Measurements from ENCODE around the gene TSR3.
"Not testable (repeated sequence)": the region's sequence is repeated elsewhere in the genome, so short reads cannot be mapped to it uniquely, and the experiment has no call there.

Gene TSR3

DNA sequence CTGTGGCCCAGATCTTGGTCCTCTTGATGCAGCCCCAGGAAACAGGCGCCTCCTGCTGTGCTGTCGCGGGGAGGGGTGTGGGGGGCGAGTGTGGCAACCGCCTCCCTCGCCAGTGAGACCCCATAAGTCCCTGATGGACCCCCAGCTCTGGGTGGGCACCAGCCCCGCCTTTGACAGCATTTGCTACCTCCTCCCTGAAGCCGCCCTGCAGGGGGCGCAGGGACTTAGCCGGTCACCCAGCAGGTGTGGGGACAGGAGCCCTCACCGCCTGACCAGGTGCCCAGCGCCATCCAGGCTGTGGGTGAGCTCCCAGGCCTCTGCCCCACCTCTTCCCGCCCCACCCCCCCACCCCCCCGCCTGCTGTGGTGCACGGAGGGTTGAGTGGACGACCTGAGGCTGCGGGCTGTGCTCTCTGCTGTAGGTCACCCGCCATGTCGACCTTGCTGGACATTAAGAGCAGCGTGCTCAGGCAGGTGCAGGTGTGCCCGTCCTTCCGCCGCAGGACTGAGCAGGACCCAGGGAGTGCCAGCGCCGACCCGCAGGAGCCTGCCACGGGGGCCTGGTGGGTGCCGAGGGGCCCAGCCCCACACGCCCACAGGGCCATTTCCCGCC, 13.5 kb downstream of the TSR3 start:
- DNase-seq = no peak

DNA sequence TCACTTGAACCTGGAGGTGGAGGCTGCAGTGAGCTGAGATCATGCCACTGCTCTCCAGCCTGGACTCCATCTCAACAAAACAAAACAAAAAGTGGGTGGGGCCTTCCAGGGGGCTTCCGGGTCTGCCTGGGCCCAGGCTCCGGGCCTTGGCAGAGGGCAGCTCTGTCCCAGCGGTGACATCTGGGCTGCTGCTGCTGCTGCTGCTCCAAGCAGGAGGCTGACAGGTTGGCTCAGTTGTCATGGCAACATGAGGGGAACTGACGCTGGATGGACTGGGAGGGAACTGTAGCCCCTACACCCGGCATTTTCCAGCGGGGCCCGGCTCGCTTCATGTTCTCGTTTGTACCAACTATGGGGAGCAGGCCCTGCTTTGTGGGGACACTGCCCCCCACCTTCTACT, 14.2 kb downstream of the TSR3 start:
- no peak for DNase-seq

DNA sequence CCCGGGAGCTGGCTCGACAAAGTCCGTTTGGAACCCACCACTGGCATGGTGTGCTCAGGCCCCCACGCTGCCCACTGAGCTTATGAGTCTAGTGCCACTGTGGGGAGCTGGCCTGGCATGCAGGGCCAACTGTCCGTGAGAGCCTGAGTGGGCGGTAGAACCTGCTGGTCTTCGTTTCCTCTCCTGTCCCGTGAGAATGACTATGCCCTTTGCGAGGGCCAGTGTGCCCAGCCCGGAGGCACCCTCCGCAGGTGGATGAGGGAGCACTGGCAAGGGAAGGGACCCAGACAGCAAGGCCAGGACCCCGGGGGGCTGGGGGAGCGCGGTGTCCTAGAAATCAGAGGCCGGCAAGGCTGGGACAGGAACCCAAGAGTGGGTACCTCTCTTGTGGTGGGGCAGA, 15.1 kb downstream of the TSR3 start:
- DNase-seq = no peak

DNA sequence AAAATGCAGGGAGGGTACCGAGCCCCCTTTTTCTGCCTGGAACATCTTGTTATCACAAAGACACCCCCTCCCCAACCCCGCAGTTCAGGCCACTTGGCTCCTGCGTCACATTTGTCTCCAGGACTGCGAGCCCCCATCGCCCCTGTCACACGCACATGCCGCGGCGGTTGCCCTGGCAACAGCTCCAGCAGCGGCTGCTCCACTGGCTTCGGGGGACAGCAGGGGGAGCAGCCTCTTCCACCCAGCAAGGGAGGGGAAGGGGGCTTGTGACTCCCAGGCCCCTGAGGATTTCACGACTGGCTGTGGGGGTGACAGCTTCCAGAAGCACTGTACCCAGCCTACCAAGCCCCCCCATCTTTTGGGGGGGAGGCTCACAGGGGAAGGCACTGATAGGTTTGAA, 15.7 kb downstream of the TSR3 start:
- no peak for DNase-seq

GRCh38 chr16:1335211-1335971, 16.3 kb downstream of the TSR3 start:
- DNase-seq = no peak

GRCh38 chr16:1334739-1335138, 16.9 kb downstream of the TSR3 start:
- no peak for DNase-seq

- no peak for DNase-seq
Observed at GRCh38 chr16:1333854-1334700, 17.6 kb downstream of the TSR3 start.

DNA sequence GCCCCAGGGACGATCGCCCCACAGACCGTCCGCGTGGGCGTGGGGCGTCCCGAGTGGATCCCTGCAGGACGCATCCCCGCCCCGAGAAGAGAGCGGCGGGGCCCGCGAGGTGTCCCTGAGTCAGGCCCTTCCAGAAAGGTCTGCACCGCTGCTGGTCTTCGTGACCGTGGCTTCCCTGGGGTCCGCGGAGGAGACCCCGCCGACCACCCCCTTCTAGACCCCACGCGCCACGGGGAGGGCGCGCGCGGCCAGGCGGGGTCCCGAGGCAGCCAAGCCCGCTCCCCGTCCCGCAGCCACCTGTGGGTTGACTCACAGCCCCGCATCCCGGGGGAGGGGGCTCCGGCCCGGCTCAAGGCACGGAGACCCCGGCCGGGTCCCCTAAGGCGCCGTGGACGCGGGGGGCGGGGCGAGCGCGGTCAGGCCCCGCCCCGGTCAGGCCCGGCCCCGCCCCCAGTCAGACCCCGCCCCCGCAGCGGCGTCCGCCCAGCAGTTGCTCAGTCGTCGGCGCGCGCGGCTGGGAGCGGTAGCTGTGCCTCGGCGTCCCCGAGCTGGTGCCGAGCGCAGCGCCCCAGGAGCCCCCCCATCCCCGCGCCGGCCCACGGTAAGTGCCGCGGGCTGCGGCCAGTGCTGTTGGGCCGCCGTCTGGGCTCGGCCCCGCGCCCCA, 18.4 kb downstream of the TSR3 start, which contains the start of gene BAIAP3:
TSS of gene BAIAP3 (plus strand) at position 497 of the 664 bp plus-strand sequence. CDS start 4,905 bp downstream, outside the sequence.
- DNase-seq = no peak

GRCh38 chr16:1332618-1333148, 19.0 kb downstream of the TSR3 start:
- DNase-seq = no peak

GRCh38 chr16:1331712-1332617, 19.7 kb downstream of the TSR3 start:
- DNase-seq = peak; percentile 67

GRCh38 chr16:1330931-1331711, 20.6 kb downstream of the TSR3 start:
- no peak for DNase-seq

DNA sequence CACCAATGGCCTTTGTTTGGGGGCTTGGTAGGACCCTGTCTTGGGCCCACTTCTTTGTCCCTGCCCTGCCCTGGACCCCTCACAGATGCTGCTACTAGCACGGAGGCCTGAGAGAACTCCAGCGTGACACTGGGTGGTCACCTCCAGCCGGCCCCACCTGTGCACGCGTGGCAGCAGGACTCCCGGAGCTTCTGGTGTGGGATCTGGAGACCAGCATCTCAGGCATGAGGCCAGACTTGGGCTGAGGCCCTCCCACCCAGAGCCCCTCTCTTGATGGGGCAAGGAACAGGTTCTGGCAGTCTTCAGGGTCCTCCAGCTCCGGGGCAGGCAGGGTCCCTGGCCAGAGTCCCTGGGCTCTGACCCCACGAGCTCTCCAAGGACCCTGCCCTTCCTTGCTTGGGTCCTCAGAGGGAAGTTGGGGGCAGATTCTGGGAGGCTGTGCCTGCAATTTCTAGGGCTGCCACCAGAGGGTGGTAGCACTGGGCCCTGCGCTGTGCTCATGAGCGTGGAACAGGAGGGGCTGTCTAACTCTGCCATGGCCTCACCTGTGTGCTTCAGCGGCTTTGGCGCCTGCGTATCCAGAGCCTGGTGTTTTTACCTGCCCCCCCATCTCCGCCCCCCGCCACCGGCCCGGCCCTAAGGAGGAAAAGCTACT, 21.3 kb downstream of the TSR3 start:
- no peak for DNase-seq

DNA sequence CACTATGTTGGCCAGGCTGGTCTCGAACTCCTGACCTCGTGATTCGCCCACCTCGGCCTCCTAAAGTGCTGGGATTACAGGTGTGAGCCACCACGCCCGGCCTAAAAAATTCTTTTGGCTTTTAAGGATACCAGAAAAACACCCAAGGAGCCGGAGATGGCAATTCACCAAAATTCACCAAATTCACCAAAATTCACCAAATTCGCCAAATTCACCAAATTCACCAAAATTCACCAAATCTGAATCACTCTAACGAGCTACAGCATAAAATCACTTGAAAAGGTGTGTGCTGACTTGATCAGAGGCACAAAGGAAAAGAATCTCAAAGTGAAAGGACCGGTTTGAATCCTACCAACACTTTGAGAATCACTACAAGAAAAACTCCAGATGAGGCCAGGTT, 22.7 kb downstream of the TSR3 start:
- not testable (repeated sequence) for DNase-seq

- not testable (repeated sequence) for DNase-seq
Observed at GRCh38 chr16:1328136-1328535, 23.5 kb downstream of the TSR3 start.

DNA sequence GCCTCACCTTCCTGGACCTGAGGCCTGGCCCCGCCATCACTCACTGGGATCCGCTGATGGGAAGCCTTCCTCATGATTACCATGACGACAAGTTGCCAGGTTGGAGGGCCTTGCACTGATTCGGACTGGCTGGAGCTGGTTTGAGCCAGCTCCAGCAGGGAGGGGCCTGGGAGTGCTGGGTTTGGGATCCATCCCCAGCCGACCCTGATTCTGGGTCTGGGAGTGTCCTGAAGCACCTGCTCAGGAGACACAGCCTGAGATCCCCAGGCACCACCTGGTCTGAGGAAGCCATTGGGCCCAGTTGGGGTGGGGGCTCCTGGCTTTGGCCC, 24.1 kb downstream of the TSR3 start:
- no peak for DNase-seq

- no peak for DNase-seq
Observed at GRCh38 chr16:1326946-1327618, 24.6 kb downstream of the TSR3 start.

DNA sequence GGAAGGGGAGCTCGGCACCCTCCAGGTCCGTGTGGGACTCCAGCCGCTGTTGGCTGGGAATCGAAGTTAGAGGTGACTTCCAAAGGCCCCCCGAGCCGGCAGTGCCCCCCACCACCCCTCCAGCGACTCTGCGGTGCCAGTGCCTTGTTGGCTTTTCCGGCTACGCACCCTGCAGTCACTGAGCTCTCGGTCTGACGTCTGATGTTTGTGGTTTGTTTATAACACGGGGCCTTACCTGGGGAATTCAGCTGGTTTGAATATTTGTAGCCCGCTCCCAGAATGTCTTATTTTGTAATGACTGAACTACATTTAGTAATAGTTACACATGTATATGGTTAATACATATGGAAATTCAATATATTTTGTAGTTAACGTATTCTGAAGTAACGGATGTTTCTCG, 25.3 kb downstream of the TSR3 start:
- no peak for DNase-seq

GRCh38 chr16:1325673-1326371, 25.9 kb downstream of the TSR3 start:
- DNase-seq = no peak

DNA sequence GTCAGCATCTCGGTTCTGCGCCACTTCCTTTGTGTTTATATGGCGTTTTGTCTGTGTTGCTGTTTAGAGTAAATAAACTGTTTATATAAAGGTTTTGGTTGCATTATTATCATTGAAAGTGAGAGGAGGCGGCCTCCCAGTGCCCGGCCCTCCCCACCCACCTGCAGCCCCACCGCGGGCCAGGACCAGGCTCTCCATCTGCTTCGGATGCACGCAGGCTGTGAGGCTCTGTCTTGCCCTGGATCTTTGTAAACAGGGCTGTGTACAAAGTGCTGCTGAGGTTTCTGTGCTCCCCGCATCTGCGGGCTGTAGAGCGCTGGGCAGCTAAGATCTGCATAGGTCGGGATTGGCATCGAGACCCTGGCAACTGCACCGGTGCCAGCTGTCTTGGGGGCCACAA, 26.4 kb downstream of the TSR3 start:
- DNase-seq = no peak

All from right kidney (tissue), 1 donor.